ENCODE results near the gene ATAD3B. TPM values are rescaled to one million over a fixed set of nuclear protein-coding genes. Genes with fewer than 3 reads are reported as not detected.
A peak's percentile ranks its signal among the peaks of the same experiment; 100 is the strongest.

ATAD3B gene
- total RNA-seq, 1 donor from 2014 or later, result 8.3 TPM

- intact Hi-C loops (cut with micrococcal nuclease), result no loop called here
- H3K36me3 ChIP-seq, result no peaks in the 10 kb centered on the region
- H3K4me3 ChIP-seq, result no peak overlapping the region
- no peaks in the 10 kb centered on the region for H3K9me3 ChIP-seq (replicated peaks)
- H3K4me1 ChIP-seq, result peaks cover 33% of the 10 kb centered on the region
- H3K27ac ChIP-seq (replicated peaks), result no peak overlapping the region
- TF ChIP-seq, protein P1, sequence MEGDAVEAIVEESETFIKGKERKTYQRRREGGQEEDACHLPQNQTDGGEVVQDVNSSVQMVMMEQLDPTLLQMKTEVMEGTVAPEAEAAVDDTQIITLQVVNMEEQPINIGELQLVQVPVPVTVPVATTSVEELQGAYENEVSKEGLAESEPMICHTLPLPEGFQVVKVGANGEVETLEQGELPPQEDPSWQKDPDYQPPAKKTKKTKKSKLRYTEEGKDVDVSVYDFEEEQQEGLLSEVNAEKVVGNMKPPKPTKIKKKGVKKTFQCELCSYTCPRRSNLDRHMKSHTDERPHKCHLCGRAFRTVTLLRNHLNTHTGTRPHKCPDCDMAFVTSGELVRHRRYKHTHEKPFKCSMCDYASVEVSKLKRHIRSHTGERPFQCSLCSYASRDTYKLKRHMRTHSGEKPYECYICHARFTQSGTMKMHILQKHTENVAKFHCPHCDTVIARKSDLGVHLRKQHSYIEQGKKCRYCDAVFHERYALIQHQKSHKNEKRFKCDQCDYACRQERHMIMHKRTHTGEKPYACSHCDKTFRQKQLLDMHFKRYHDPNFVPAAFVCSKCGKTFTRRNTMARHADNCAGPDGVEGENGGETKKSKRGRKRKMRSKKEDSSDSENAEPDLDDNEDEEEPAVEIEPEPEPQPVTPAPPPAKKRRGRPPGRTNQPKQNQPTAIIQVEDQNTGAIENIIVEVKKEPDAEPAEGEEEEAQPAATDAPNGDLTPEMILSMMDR (IDR thresholded peaks at IDR 0.05; ENCODE audit: borderline replicate concordance), result no peak
- DNase-seq, result no peak
- peaks cover 24% of the 10 kb centered on the region for H3K27me3 ChIP-seq (ENCODE audit: low read depth)
These were observed 46.2 kb upstream of the ATAD3B start for GRCh38 chr1:1425426-1425752.

DNA sequence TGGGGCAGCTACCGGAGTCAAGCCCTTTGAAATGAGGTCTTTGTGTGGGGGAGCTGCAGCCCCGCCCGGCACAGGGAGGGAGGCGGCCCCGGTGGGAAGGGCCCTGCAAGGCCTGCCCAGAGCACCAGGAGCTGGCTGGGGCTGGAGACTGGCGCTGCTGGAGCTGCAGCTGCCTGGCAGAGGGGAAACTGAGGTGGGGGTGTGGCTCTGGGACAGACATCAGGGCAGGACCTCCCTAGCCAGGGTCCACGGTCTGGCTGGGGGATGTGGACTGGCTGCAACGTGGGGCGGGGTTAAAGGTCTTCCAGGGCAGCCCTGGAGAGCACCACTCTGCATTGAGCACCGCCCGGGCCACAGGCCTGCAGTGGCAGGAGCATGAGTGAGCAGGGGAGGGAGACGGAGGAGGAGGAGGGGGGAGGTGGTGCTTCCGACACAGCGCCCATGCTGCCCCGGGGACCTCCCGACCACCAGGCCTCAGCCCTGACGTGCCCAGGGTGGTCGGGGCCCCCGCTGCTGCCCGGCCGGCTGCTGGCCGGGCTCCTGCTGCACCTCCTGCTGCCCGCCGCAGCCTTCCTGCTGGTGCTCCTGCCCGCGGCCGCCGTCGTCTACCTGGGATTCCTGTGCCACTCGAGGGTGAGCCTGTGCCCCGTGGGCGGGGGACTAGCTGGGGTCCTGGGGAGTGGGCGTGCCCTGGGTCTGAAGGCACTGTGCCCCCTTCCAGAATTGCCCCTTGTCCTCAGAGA lies 45.6 kb upstream of the ATAD3B start:
- Histone ChIP-seq H3K4me1 (peaks cover 33% of the 10 kb centered on the region), H3K27me3 (ENCODE audit: low read depth) (peaks cover 24% of the 10 kb centered on the region), H3K36me3 (no peaks in the 10 kb centered on the region), H3K4me3 (no peak overlapping the region), H3K9me3 (replicated peaks) (no peaks in the 10 kb centered on the region), H3K27ac (replicated peaks) (no peak overlapping the region)
- no peak for DNase-seq
- TF ChIP-seq, protein P1 (IDR thresholded peaks at IDR 0.05; ENCODE audit: borderline replicate concordance), result no peak
- intact Hi-C loops (cut with micrococcal nuclease), result no loop called here

GRCh38 chr1:1426496-1427105 lies 45.0 kb upstream of the ATAD3B start:
- Histone ChIP-seq H3K4me3 (no peak overlapping the region), H3K27me3 (ENCODE audit: low read depth) (peaks cover 24% of the 10 kb centered on the region), H3K27ac (replicated peaks) (no peak overlapping the region), H3K36me3 (no peaks in the 10 kb centered on the region), H3K4me1 (peaks cover 36% of the 10 kb centered on the region), H3K9me3 (replicated peaks) (no peaks in the 10 kb centered on the region)
- TF ChIP-seq, protein P1 (IDR thresholded peaks at IDR 0.05; ENCODE audit: borderline replicate concordance), result no peak
- intact Hi-C loops (cut with micrococcal nuclease), result no loop called here
- DNase-seq, result no peak

- Histone ChIP-seq H3K9me3 (replicated peaks) (no peaks in the 10 kb centered on the region), H3K36me3 (no peaks in the 10 kb centered on the region), H3K4me1 (peaks cover 42% of the 10 kb centered on the region), H3K27ac (replicated peaks) (peak overlapping the region; percentile 66), H3K4me3 (peak overlapping the region; percentile 66), H3K27me3 (ENCODE audit: low read depth) (peaks cover 27% of the 10 kb centered on the region)
- intact Hi-C loops (cut with micrococcal nuclease), result no loop called here
- TF ChIP-seq, protein P1 (IDR thresholded peaks at IDR 0.05; ENCODE audit: borderline replicate concordance), result no peak
- DNase-seq, result no peak
These were observed 44.3 kb upstream of the ATAD3B start for GRCh38 chr1:1427106-1427819.

DNA sequence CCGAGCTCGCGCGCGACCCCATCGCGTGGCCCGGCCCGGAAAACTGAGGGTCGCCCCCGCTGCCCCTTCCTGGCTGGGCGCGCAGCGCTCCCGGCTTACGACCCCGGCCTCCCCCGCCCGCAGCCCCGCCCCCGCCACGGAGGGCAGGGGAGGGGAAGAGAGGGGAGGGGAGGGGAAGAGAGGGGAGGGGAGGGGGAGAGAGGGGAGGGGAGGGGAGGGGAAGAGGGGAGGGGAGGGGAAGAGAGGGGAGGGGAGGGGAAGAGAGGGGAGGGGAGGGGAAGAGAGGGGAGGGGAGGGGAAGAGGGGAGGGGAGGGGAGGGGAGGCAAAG lies 43.8 kb upstream of the ATAD3B start:
- Histone ChIP-seq H3K27me3 (ENCODE audit: low read depth) (peaks cover 32% of the 10 kb centered on the region), H3K4me1 (peaks cover 48% of the 10 kb centered on the region), H3K9me3 (replicated peaks) (no peaks in the 10 kb centered on the region), H3K36me3 (no peaks in the 10 kb centered on the region), H3K27ac (replicated peaks) (peak overlapping the region; percentile 66), H3K4me3 (peak overlapping the region; percentile 66)
- TF ChIP-seq, protein P1 (IDR thresholded peaks at IDR 0.05; ENCODE audit: borderline replicate concordance), result no peak
- intact Hi-C loops (cut with micrococcal nuclease), result no loop called here
- no peak for DNase-seq
